ENCODE measurements around the gene UBXN7. TPM values are rescaled to one million over a fixed set of nuclear protein-coding genes. Genes with fewer than 3 reads are reported as not detected.

The UBXN7 gene
- total RNA-seq, 1 experiment from 2014 or later = 99.6 TPM

DNA sequence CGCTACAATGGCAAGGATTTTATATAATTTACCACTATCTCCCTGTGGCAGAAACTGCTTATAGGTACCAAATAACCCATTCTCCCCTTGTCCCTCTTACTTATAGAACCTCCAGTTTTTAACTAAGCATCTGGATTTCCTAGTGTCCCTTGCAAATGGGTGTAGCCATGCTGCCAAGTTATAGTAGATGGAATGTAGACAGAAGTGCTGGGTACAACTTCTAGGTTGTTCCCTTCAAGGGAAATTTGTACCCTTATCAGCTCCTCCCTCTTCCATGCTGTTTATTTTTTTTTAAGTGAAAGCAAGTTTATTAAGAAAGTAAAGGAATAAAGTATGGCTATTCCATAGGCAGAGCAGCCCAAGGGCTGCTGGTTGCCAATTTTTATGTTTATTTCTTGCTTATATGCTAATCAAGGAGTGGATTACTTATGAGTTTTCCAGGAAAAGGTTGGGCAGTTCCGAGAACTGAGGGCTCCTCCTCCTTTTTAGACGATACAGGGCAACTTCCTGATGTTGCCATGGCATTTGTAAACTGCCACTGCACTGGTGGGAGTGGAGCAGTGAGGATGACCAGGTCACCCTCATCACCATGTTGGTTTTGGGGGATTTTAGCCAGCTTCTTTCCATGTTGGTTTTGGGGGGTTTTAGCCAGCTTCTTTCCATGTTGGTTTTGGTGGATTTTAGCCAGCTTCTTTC is 53.9 kb downstream of the UBXN7 start:
- Mint-ChIP-seq H3K27me3 (ENCODE audit: low read depth) (no peaks in the 10 kb centered on the region), H3K27ac (no peak overlapping the region), H3K4me1 (peaks cover 19% of the 10 kb centered on the region), H3K4me3 (no peak overlapping the region), H3K36me3 (peaks cover 40% of the 10 kb centered on the region), H3K9me3 (peaks cover 24% of the 10 kb centered on the region)
- POLR2A ChIA-PET = no interaction called here
- DNase-seq (ENCODE audit: low spot score) (no peak), ATAC-seq (no peak)
- CTCF ChIA-PET = no interaction called here
- no peak for TF ChIP-seq JUN (CRISPR knock-in tag; IDR thresholded peaks at IDR 0.05)
- no peak for TF ChIP-seq ZNF263 (CRISPR knock-in tag; IDR thresholded peaks at IDR 0.05; ENCODE audit: low read depth)
- TF ChIP-seq GTF2I (CRISPR knock-in tag; conservative IDR thresholded peaks at IDR 0.05) = no peak
- no peak for TF ChIP-seq ETV6 (CRISPR knock-in tag; IDR thresholded peaks at IDR 0.05)
- TF ChIP-seq PRRX2 (CRISPR knock-in tag; IDR thresholded peaks at IDR 0.05) = no peak
- no peak for TF ChIP-seq KAT7 (CRISPR knock-in tag; IDR thresholded peaks at IDR 0.05; ENCODE audit: borderline replicate concordance)
- no peak for TF ChIP-seq FOXJ3 (CRISPR knock-in tag; IDR thresholded peaks at IDR 0.05; ENCODE audit: borderline replicate concordance)
- TF ChIP-seq RORB (CRISPR knock-in tag; IDR thresholded peaks at IDR 0.05) = no peak
- TF ChIP-seq, protein P1, sequence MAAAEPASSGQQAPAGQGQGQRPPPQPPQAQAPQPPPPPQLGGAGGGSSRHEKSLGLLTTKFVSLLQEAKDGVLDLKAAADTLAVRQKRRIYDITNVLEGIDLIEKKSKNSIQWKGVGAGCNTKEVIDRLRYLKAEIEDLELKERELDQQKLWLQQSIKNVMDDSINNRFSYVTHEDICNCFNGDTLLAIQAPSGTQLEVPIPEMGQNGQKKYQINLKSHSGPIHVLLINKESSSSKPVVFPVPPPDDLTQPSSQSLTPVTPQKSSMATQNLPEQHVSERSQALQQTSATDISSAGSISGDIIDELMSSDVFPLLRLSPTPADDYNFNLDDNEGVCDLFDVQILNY (CRISPR knock-in tag; IDR thresholded peaks at IDR 0.05) = no peak

GRCh38 chr3:196377321-196377720 is 54.9 kb downstream of the UBXN7 start:
- H3K27me3 Mint-ChIP-seq (ENCODE audit: low read depth) = no peaks in the 10 kb centered on the region
- no peak for DNase-seq (ENCODE audit: low spot score)
- peaks cover 33% of the 10 kb centered on the region for H3K36me3 Mint-ChIP-seq
- peaks cover 19% of the 10 kb centered on the region for H3K9me3 Mint-ChIP-seq
- ATAC-seq = no peak
- peak overlapping the region; percentile 69 for H3K27ac Mint-ChIP-seq
- no peak overlapping the region for H3K4me3 Mint-ChIP-seq
- TF ChIP-seq TCF7 (CRISPR knock-in tag; IDR thresholded peaks at IDR 0.05; ENCODE audit: low read depth) (no peak), ZNF425 (CRISPR knock-in tag; conservative IDR thresholded peaks at IDR 0.05) (no peak), ZNF121 (CRISPR knock-in tag; IDR thresholded peaks at IDR 0.05) (no peak), E2F1 (CRISPR knock-in tag; IDR thresholded peaks at IDR 0.05) (no peak), RORB (CRISPR knock-in tag; IDR thresholded peaks at IDR 0.05) (no peak), NR3C1 (CRISPR knock-in tag; conservative IDR thresholded peaks at IDR 0.05; ENCODE audit: low read depth) (no peak), JAZF1 (CRISPR knock-in tag; IDR thresholded peaks at IDR 0.05) (no peak), TP53 (CRISPR knock-in tag; IDR thresholded peaks at IDR 0.05) (no peak), AR (CRISPR knock-in tag; IDR thresholded peaks at IDR 0.05) (no peak), ZBTB43 (CRISPR knock-in tag; IDR thresholded peaks at IDR 0.05) (no peak), JUN (CRISPR knock-in tag; IDR thresholded peaks at IDR 0.05) (no peak), ZNF396 (CRISPR knock-in tag; IDR thresholded peaks at IDR 0.05; ENCODE audit: borderline replicate concordance) (no peak)
- TF ChIP-seq, protein P2, sequence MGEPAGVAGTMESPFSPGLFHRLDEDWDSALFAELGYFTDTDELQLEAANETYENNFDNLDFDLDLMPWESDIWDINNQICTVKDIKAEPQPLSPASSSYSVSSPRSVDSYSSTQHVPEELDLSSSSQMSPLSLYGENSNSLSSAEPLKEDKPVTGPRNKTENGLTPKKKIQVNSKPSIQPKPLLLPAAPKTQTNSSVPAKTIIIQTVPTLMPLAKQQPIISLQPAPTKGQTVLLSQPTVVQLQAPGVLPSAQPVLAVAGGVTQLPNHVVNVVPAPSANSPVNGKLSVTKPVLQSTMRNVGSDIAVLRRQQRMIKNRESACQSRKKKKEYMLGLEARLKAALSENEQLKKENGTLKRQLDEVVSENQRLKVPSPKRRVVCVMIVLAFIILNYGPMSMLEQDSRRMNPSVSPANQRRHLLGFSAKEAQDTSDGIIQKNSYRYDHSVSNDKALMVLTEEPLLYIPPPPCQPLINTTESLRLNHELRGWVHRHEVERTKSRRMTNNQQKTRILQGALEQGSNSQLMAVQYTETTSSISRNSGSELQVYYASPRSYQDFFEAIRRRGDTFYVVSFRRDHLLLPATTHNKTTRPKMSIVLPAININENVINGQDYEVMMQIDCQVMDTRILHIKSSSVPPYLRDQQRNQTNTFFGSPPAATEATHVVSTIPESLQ (CRISPR knock-in tag; IDR thresholded peaks at IDR 0.05) = no peak
- TF ChIP-seq, protein P3, sequence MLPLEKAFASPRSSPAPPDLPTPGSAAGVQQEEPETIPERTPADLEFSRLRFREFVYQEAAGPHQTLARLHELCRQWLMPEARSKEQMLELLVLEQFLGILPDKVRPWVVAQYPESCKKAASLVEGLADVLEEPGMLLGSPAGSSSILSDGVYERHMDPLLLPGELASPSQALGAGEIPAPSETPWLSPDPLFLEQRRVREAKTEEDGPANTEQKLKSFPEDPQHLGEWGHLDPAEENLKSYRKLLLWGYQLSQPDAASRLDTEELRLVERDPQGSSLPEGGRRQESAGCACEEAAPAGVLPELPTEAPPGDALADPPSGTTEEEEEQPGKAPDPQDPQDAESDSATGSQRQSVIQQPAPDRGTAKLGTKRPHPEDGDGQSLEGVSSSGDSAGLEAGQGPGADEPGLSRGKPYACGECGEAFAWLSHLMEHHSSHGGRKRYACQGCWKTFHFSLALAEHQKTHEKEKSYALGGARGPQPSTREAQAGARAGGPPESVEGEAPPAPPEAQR (CRISPR knock-in tag; IDR thresholded peaks at IDR 0.05) = no peak
- TF ChIP-seq, protein P4, sequence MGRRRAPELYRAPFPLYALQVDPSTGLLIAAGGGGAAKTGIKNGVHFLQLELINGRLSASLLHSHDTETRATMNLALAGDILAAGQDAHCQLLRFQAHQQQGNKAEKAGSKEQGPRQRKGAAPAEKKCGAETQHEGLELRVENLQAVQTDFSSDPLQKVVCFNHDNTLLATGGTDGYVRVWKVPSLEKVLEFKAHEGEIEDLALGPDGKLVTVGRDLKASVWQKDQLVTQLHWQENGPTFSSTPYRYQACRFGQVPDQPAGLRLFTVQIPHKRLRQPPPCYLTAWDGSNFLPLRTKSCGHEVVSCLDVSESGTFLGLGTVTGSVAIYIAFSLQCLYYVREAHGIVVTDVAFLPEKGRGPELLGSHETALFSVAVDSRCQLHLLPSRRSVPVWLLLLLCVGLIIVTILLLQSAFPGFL (CRISPR knock-in tag; IDR thresholded peaks at IDR 0.05; ENCODE audit: borderline replicate concordance) = no peak
- CTCF ChIA-PET = no interaction called here
- peaks cover 19% of the 10 kb centered on the region for H3K4me1 Mint-ChIP-seq
- POLR2A ChIA-PET = interaction anchor here (0.5 kb wide), 1 partner anchor 55 kb away, joined by 3 read pairs; no protein-coding TSS in a partner anchor
